Measurements from ENCODE around the gene EMC9. TPM values are rescaled to one million over a fixed set of nuclear protein-coding genes. Genes with fewer than 3 reads are reported as not detected.

The EMC9 gene
- total RNA-seq, 1 donor from 2014 or later = 3.4 TPM

GRCh38 chr14:24150061-24150460 is 8.7 kb upstream of the EMC9 start:
- Histone ChIP-seq H3K9me3 (no peaks in the 10 kb centered on the region), H3K27me3 (no peaks in the 10 kb centered on the region), H3K36me3 (peaks cover 38 to 61% of the 10 kb centered on the region in 2 donors), H3K4me1 (peaks cover 18 to 22% of the 10 kb centered on the region in 2 donors), H3K4me3 (no peak overlapping the region), H3K27ac (no peak overlapping the region)
- TF ChIP-seq CTCF (IDR thresholded peaks at IDR 0.05) = no peak
- intact Hi-C loops (cut with DNase I) = no loop called here
- DNase-seq (ENCODE audit: low spot score in 2 of 2) = no peak

GRCh38 chr14:24149302-24149969 is 8.0 kb upstream of the EMC9 start:
- no peak for TF ChIP-seq CTCF (IDR thresholded peaks at IDR 0.05)
- H3K36me3 ChIP-seq = peaks cover 32 to 55% of the 10 kb centered on the region in 2 donors
- intact Hi-C loops (cut with DNase I) = loop anchor here (5.0 to 10.0 kb wide), 2 partner anchors 83 to 845 kb away; partner anchors contain the start of genes BCL2L2, GMPR2, NEDD8 and PPP1R3E

GRCh38 chr14:24147761-24148428 is 6.5 kb upstream of the EMC9 start:
- DNase-seq (ENCODE audit: low spot score in 2 of 2) = peak in 1 of 2 donors; percentile 63
- peaks cover 28 to 41% of the 10 kb centered on the region in 2 donors for H3K36me3 ChIP-seq
- peak overlapping the region; percentile 76 to 100 for H3K4me3 ChIP-seq
- peak overlapping the region; percentile 75 to 90 for H3K27ac ChIP-seq
- H3K27me3 ChIP-seq = no peaks in the 10 kb centered on the region
- TF ChIP-seq CTCF (IDR thresholded peaks at IDR 0.05) = no peak
- no peaks in the 10 kb centered on the region for H3K9me3 ChIP-seq
- intact Hi-C loops (cut with DNase I) = loop anchor here (1.0 to 10.0 kb wide), 6 partner anchors 13 to 843 kb away; partner anchors contain the start of genes BCL2L2, GMPR2, IPO4 and IRF9
- H3K4me1 ChIP-seq = peaks cover 20 to 22% of the 10 kb centered on the region in 2 donors

More at GRCh38 chr14:24149302-24149969, 8.0 kb upstream of the EMC9 start:
- Histone ChIP-seq H3K27me3 (no peaks in the 10 kb centered on the region), H3K4me3 (no peak overlapping the region), H3K4me1 (peaks cover 20 to 22% of the 10 kb centered on the region in 2 donors), H3K9me3 (no peaks in the 10 kb centered on the region), H3K27ac (no peak overlapping the region)
- DNase-seq (ENCODE audit: low spot score in 2 of 2) = no peak

- peak; percentile 95 to 99 for DNase-seq (ENCODE audit: low spot score in 2 of 2)
- H3K36me3 ChIP-seq = peaks cover 28 to 33% of the 10 kb centered on the region in 2 donors
- peak within 1 kb of the TSS; percentile 76 to 100 for H3K4me3 ChIP-seq
- H3K27ac ChIP-seq = peak within 1 kb of the TSS; percentile 75 to 90
- H3K4me1 ChIP-seq = peaks cover 21 to 23% of the 10 kb centered on the region in 2 donors
- intact Hi-C loops (cut with DNase I) = loop anchor here (1.0 to 10.0 kb wide), 6 partner anchors 14 to 842 kb away; partner anchors contain the start of genes BCL2L2, GMPR2, IPO4 and IRF9
- TF ChIP-seq CTCF (IDR thresholded peaks at IDR 0.05) = no peak
- no peaks in the 10 kb centered on the region for H3K9me3 ChIP-seq
- no peaks in the 10 kb centered on the region for H3K27me3 ChIP-seq
These were observed 5.8 kb upstream of the EMC9 start, which contains the start of gene RNF31 for GRCh38 chr14:24146978-24147760. RNF31 (plus strand) TSS chr14:24147498; CDS start chr14:24147699, 201 bp downstream.

GRCh38 chr14:24146453-24146977 is 5.1 kb upstream of the EMC9 start, which contains the start of gene PSME2:
PSME2 (minus strand) TSS chr14:24146610; CDS start chr14:24146581, 29 bp downstream.
- intact Hi-C loops (cut with DNase I) = loop anchor here (2.0 to 10.0 kb wide), 4 partner anchors 42 to 842 kb away; partner anchors contain the start of genes BCL2L2, GMPR2, IPO4 and NEDD8
- peak within 1 kb of the TSS; percentile 75 to 90 for H3K27ac ChIP-seq
- no peaks in the 10 kb centered on the region for H3K27me3 ChIP-seq
- DNase-seq (ENCODE audit: low spot score in 2 of 2) = peak; percentile 94 to 98
- H3K36me3 ChIP-seq = peaks cover 22 to 27% of the 10 kb centered on the region in 2 donors
- no peak for TF ChIP-seq CTCF (IDR thresholded peaks at IDR 0.05)
- H3K9me3 ChIP-seq = no peaks in the 10 kb centered on the region
- peaks cover 24 to 26% of the 10 kb centered on the region in 2 donors for H3K4me1 ChIP-seq
- peak within 1 kb of the TSS; percentile 76 to 100 for H3K4me3 ChIP-seq

Measured in ascending aorta (tissue), 2 donors.